GM13977 (cell line): ENCODE data around the gene OXNAD1.

Source experiments
- DNase-seq: peaks from one replicate; pipeline ENCODE4 v3.0.0; 2012; ENCODE audit warnings: low spot score
- CTCF ChIP-seq: IDR thresholded peaks from 2 replicates; pipeline ENCODE4 v1.5.1; 2012; ENCODE audit warnings: mild to moderate bottlenecking, control low read depth; ENCODE audit not compliant: insufficient read depth; ENCODE audit errors: extremely low read depth, missing control alignments
- in situ Hi-C: fragments of 300-500 bp; cut with MboI; formaldehyde crosslinking; loops from one replicate; pipeline ENCODE4 v1.12.0; 2022; ENCODE audit warnings: low sequenced_read_pairs, low pct_unique_long_range_greater_than_20kb, mixed read lengths, inconsistent platforms; ENCODE audit not compliant: unreplicated experiment

Gene OXNAD1

GRCh38 chr3:16251316-16252085 lies 13.5 kb upstream of the OXNAD1 start:
- TF ChIP-seq CTCF: no peak
- in situ Hi-C loops: no loop called here

GRCh38 chr3:16252243-16252978 lies 12.6 kb upstream of the OXNAD1 start:
- in situ Hi-C loops: no loop called here
- DNase-seq: no peak

More at GRCh38 chr3:16251316-16252085, 13.5 kb upstream of the OXNAD1 start:
- DNase-seq: no peak

DNA sequence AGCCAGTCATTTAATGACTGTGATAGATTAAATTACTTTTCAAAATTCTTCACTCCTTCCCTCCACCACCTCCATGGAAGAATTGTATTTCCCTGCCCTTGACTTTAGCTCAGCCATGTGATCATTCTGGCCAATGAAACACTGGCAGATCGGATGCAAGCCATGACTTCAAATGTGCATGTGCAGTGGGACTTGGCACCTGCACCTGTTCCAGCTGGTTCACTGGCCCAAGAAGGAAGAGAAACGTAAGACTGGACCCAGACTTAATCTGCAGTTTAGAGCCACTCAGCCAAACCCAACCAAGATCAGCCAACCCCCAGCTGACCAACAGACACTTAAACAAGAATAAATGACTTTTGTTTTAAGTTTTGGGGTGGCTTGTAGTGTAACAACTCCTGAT lies 12.0 kb upstream of the OXNAD1 start:
- no peak for DNase-seq
- in situ Hi-C loops: no loop called here
- no peak for TF ChIP-seq CTCF

More at GRCh38 chr3:16252243-16252978, 12.6 kb upstream of the OXNAD1 start:
- no peak for TF ChIP-seq CTCF

GRCh38 chr3:16253601-16254000 lies 11.4 kb upstream of the OXNAD1 start:
- DNase-seq: no peak
- in situ Hi-C loops: no loop called here

DNA sequence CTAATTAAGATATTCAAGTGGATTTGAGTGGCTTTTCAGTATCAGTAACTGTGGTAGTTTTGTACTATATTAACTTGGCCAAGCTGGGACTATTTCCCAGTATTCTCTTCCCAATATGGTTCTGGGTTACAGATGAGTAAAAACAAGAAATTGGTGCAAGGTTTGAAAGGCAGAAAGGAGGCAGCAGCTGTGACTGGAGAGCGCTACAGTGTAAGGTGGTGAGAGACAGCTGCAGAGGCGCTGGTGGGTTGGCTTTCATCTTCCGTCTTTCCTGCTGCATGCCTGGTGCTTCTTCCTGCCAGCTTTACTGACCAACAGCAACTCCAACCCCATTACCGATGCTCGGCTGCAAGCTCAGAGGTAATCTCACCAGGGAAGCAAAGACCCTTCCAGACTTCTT lies 10.1 kb upstream of the OXNAD1 start:
- no peak for DNase-seq
- in situ Hi-C loops: no loop called here
- TF ChIP-seq CTCF: no peak

More at GRCh38 chr3:16253601-16254000, 11.4 kb upstream of the OXNAD1 start:
- no peak for TF ChIP-seq CTCF

DNA sequence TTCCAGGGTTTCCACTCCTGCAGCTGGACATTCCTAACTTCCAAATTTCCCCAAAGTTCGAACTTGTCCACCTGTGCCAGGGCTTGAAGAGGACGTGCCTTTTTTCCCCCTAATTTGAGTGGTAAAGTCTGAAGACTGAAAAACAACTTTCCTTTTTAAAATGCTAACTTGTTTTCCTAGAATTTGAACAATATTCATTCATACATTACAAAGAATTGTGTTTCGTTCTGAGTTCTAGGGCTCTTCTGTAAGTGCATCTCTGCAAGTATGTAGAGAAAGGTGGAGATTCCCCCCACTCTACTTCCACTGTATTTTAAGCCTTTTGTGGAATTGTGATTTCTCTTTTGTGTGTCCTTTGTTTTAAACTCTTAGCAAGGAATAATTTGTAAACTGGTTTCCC lies 9.7 kb upstream of the OXNAD1 start:
- in situ Hi-C loops: no loop called here
- no peak for DNase-seq
- TF ChIP-seq CTCF: no peak
